C4-2B (cell line): ENCODE data around the gene FOXK2.

ENCODE experiments used
- CTCF ChIP-seq: fragments of 450-650 bp; conservative IDR thresholded peaks from 2 replicates; pipeline ENCODE4 v1.5.1; 2017; ENCODE audit warnings: mild to moderate bottlenecking
- ZFX ChIP-seq: fragments of 450-650 bp; IDR thresholded peaks from 2 replicates; pipeline ENCODE4 v1.6.1; 2017

GRCh38 chr17:82605939-82606600 lies 86.5 kb downstream of the FOXK2 start:
- TF ChIP-seq CTCF (no peak), ZFX (no peak)
